Measurements from ENCODE around the gene FNDC3B.

The FNDC3B gene

DNA sequence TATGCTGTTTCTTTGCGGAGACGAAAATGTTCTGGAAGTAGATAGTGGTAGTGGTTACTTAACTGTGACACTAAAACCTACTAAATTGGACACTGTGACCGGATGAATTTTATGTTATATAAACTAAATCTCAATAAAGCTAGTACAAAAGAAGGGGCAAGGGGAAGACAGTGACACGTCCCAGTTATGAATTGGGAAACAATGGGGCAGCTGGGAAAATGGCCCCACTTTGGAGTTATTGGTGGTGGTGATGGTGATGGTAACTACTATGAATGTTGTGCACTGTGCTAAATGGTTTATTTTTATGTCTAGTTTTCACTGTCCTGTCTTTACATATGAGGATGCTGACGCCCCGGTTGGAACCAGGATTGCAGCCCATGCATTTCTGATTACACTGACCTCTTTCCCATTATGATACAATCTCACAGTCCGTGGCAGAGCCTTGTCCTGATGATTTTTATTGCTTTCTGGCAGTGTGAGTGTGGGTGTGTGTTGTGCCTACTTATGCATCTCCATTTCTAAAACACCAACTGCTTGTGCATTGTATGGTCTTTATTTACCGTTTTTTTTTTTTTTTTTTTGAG is 192.0 kb downstream of the FNDC3B start:
- no peak for TF ChIP-seq ZNF175 (tag by site-specific recombination; IDR thresholded peaks at IDR 0.05)
- no peak for TF ChIP-seq KLF7 (tag by site-specific recombination; IDR thresholded peaks at IDR 0.05; ENCODE audit: borderline replicate concordance)
- no peak for TF ChIP-seq ZNF670 (tag by site-specific recombination; IDR thresholded peaks at IDR 0.05; ENCODE audit: low read depth)
- TF ChIP-seq HOXD13 (CRISPR knock-in tag; IDR thresholded peaks at IDR 0.05; ENCODE audit: borderline replicate concordance) = no peak
- no peak for TF ChIP-seq ZNF214 (tag by site-specific recombination; IDR thresholded peaks at IDR 0.05; ENCODE audit: borderline replicate concordance)
- TF ChIP-seq ZNF571 (tag by site-specific recombination; IDR thresholded peaks at IDR 0.05) = no peak
- no peak for TF ChIP-seq ZNF433 (tag by site-specific recombination; IDR thresholded peaks at IDR 0.05; ENCODE audit: low read depth)
- TF ChIP-seq ZNF280C (tag by site-specific recombination; IDR thresholded peaks at IDR 0.05) = no peak
- no peak for TF ChIP-seq ZNF521 (tag by site-specific recombination; IDR thresholded peaks at IDR 0.05)
- no peak for TF ChIP-seq HOXC10 (CRISPR knock-in tag; IDR thresholded peaks at IDR 0.05)
- no peak for TF ChIP-seq REST (tag by site-specific recombination; IDR thresholded peaks at IDR 0.05)
- H3K4me1 ChIP-seq (ENCODE audit: control insufficient read depth, insufficient read depth, low read length) = no peaks in the 10 kb centered on the region; the same call in 1 of the 2 replicates
- POLR2A ChIA-PET = no interaction called here
- no peak overlapping the region for H3K27ac ChIP-seq (ENCODE audit: extremely low read depth, low read depth, low read length)
- H3K36me3 ChIP-seq (ENCODE audit: control insufficient read depth in 2 of 2, insufficient read depth in 1 of 2, low read length in 2 of 2) = peaks cover 0 to 15% of the 10 kb centered on the region in 2 experiments; a peak in 1 of 3 replicates
- no peaks in the 10 kb centered on the region for H3K9me3 ChIP-seq (ENCODE audit: control insufficient read depth, insufficient read depth, low read depth, low read length)
- H3K4me3 ChIP-seq (ENCODE audit: low read depth, low read length) = no peak overlapping the region
- CTCF ChIA-PET = no interaction called here

GRCh38 chr3:172232579-172233212 is 193.3 kb downstream of the FNDC3B start:
- H3K4me1 ChIP-seq (ENCODE audit: control insufficient read depth, insufficient read depth, low read length) = no peaks in the 10 kb centered on the region; the same call in 1 of the 2 replicates
- no peak overlapping the region for H3K4me3 ChIP-seq (ENCODE audit: low read depth, low read length)
- CTCF ChIA-PET = no interaction called here
- no peak for TF ChIP-seq ZNF202 (tag by site-specific recombination; IDR thresholded peaks at IDR 0.05; ENCODE audit: borderline replicate concordance)
- TF ChIP-seq ZNF776 (tag by site-specific recombination; IDR thresholded peaks at IDR 0.05; ENCODE audit: borderline replicate concordance) = no peak
- no peak for TF ChIP-seq ZBTB6 (tag by site-specific recombination; IDR thresholded peaks at IDR 0.05)
- TF ChIP-seq ZNF501 (tag by site-specific recombination; IDR thresholded peaks at IDR 0.05) = no peak
- TF ChIP-seq ZNF48 (tag by site-specific recombination; IDR thresholded peaks at IDR 0.05) = no peak
- TF ChIP-seq HOXA7 (CRISPR knock-in tag; IDR thresholded peaks at IDR 0.05; ENCODE audit: borderline replicate concordance) = no peak
- TF ChIP-seq PRDM2 (tag by site-specific recombination; IDR thresholded peaks at IDR 0.05; ENCODE audit: borderline replicate concordance) = no peak
- no peak for TF ChIP-seq ZNF114 (tag by site-specific recombination; IDR thresholded peaks at IDR 0.05)
- TF ChIP-seq ZNF660 (tag by site-specific recombination; IDR thresholded peaks at IDR 0.05) = no peak
- no peak for TF ChIP-seq ZNF837 (tag by site-specific recombination; IDR thresholded peaks at IDR 0.05)
- TF ChIP-seq ZNF292 (tag by site-specific recombination; IDR thresholded peaks at IDR 0.05; ENCODE audit: borderline replicate concordance, low read depth) = no peak
- POLR2A ChIA-PET = no interaction called here
- H3K36me3 ChIP-seq (ENCODE audit: control insufficient read depth in 2 of 2, insufficient read depth in 1 of 2, low read length in 2 of 2) = peaks cover 0 to 9% of the 10 kb centered on the region in 2 experiments; a peak in 1 of 3 replicates
- H3K9me3 ChIP-seq (ENCODE audit: control insufficient read depth, insufficient read depth, low read depth, low read length) = no peaks in the 10 kb centered on the region
- no peak overlapping the region for H3K27ac ChIP-seq (ENCODE audit: extremely low read depth, low read depth, low read length)
